GM18505 (cell line): ENCODE measurements around the gene SLCO1A2.

ENCODE experiments used
- ATAC-seq: cut with Tn5 transposase; IDR thresholded peaks from one replicate; pipeline ENCODE4 v1.9.1; 2021; ENCODE audit not compliant: unreplicated experiment
- POLR2A ChIP-seq: IDR thresholded peaks from 4 replicates; pipeline ENCODE4 v1.6.1; 2011; ENCODE audit warnings: borderline replicate concordance; ENCODE audit not compliant: insufficient read depth, insufficient read length; ENCODE audit errors: extremely low read depth

SLCO1A2 gene

GRCh38 chr12:21296751-21297406 is 37.8 kb downstream of the SLCO1A2 start:
- ATAC-seq: peak; percentile 79

GRCh38 chr12:21296348-21296747 is 38.4 kb downstream of the SLCO1A2 start:
- no peak for ATAC-seq
- no peak for TF ChIP-seq POLR2A

More at GRCh38 chr12:21296751-21297406, 37.8 kb downstream of the SLCO1A2 start:
- TF ChIP-seq POLR2A: no peak

- TF ChIP-seq POLR2A: no peak
- ATAC-seq: no peak
Observed at GRCh38 chr12:21294176-21294575, 40.5 kb downstream of the SLCO1A2 start.

DNA sequence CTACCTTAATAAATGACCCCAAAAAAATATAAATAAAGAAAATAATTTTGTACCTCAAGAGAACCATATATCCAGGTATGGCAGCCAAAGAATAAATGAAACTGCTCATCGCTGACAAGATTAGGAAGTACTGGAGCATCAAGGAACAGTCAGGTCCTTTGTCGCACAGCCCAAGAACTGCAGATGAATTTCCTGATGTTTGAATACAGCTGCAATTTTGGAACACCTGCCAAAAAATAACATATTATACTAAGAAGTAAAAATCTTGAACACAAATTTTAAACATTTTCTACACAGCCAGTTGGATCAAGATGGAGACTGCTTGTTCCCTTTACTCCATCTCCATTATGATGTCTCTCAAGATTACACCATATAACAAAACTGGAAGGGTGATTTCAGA is 42.6 kb downstream of the SLCO1A2 start:
- TF ChIP-seq POLR2A: no peak

GRCh38 chr12:21289698-21290097 is 45.0 kb downstream of the SLCO1A2 start:
- ATAC-seq: no peak
- no peak for TF ChIP-seq POLR2A

More for the DNA sequence above, 42.6 kb downstream of the SLCO1A2 start:
- ATAC-seq: no peak

DNA sequence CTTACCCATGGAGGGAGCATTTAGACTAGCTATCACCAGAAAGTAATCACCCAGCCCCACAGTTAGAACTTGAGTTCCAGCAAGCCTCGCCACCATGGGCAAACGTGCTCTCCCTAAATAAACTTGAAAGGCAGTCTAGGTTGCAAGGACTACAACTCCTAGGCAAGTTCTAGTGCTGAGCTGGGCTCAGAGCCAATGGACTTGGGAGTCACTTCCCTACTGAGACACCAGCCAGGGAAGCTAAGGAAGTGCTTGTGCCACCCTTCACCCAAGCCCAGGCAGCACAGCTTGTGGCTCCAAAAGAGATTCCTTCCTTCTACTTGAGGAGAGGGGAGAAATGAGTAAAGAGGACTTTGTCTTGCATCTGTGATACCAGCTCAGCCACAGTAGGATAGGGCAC is 57.9 kb downstream of the SLCO1A2 start:
- no peak for ATAC-seq
- TF ChIP-seq POLR2A: no peak

- no peak for ATAC-seq
- no peak for TF ChIP-seq POLR2A
Observed at GRCh38 chr12:21265932-21266331, 68.8 kb downstream of the SLCO1A2 start.

GRCh38 chr12:21264232-21264631 is 70.5 kb downstream of the SLCO1A2 start:
- no peak for ATAC-seq
- no peak for TF ChIP-seq POLR2A

DNA sequence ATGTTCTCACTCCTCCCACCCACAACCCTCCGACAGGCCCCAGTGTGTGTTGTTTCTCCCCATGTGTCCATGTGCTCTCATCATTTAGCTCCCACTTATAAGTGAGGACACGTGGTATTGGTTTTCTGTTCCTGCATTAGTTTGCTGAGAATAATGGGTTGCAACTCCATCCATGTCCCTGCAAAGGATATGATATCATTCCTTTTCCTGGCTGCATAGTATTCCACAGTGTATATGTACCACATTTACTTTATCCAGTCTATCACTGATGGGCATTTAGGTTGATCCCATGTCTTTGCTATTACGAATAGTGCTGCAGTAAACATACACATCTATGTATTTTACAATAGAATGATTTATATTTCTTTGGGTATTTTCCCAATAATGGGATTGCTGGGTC is 77.5 kb downstream of the SLCO1A2 start:
- TF ChIP-seq POLR2A: no peak
- no peak for ATAC-seq

- no peak for ATAC-seq
- TF ChIP-seq POLR2A: no peak
Observed at GRCh38 chr12:21252070-21252469, 82.6 kb downstream of the SLCO1A2 start.

GRCh38 chr12:21248679-21249078 is 86.0 kb downstream of the SLCO1A2 start:
- TF ChIP-seq POLR2A: no peak
- no peak for ATAC-seq

DNA sequence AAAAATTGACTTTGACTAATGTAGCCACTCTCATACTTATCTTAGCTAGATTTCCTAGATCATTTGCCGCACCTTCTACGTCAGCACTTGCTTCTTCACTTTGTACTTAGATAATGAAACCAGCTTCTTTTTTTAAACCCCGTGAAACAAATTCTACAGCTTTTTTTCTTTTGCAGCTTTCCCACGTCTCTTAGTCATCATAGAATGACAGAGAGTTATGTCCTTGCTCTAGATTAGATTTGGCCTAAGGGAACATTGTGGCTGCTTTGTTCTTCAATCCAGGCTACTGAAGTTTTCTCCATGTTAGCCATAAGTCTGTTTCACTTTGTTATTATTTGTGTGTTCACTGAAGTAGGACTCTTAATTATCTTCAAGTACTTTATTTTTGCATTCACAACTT is 94.9 kb downstream of the SLCO1A2 start:
- no peak for TF ChIP-seq POLR2A
- ATAC-seq: no peak

GRCh38 chr12:21234395-21234794 is 100.3 kb downstream of the SLCO1A2 start:
- TF ChIP-seq POLR2A: no peak
- ATAC-seq: no peak

GRCh38 chr12:21223930-21224329 is 110.8 kb downstream of the SLCO1A2 start:
- TF ChIP-seq POLR2A: no peak
- no peak for ATAC-seq

DNA sequence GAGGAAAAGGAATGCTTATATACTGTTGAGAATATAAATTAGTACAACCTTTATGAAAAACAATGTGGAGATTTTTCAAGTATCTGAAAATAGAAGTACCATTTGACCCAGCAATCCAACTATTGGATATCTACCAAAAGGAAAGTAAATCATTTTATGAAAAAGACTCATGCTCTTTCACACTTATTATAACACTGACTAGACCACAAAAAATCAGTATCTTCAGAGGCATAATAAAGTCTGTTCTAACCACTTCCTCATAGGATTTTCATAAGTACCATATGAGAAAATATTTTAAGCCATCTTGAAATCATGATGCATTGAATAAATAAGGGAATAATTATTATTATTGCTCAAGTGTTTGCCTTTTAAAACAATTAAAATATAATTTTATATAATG is 112.9 kb downstream of the SLCO1A2 start:
- no peak for ATAC-seq

More for the DNA sequence above, 112.9 kb downstream of the SLCO1A2 start:
- no peak for TF ChIP-seq POLR2A
